GM23338 (cell line): ENCODE data around the gene PRMT3. TPM values are rescaled to one million over a fixed set of nuclear protein-coding genes. Genes with fewer than 3 reads are reported as not detected.
A peak's percentile ranks its signal among the peaks of the same experiment; 100 is the strongest.

ENCODE experiments used
- ATAC-seq: fragments of 200-7000 bp; cut with Tn5 transposase; 3 replicates; pipeline ENCODE4 v1.9.1; 2020
- DNase-seq: peaks from one replicate; pipeline ENCODE4 v3.0.0-alpha.2; 2015; ENCODE audit warnings: low spot score
- H2AFZ ChIP-seq: fragments of 200-600 bp; sonication (generic); 2 replicates; pipeline ENCODE4 v1.8.0; 2016; ENCODE audit warnings: antibody characterized with exemption, mild to moderate bottlenecking, moderate library complexity
- H3F3A ChIP-seq: fragments of 200-600 bp; sonication (generic); replicated peaks from 2 replicates; pipeline ENCODE4 v1.8.0; 2017; ENCODE audit warnings: antibody characterized with exemption, mixed run types, low read depth
- H3K27ac ChIP-seq: fragments of 200-600 bp; sonication (generic); 2 replicates; pipeline ENCODE4 v1.6.1; 2016; ENCODE audit warnings: low read depth
- H3K27me3 ChIP-seq: fragments of 200-600 bp; sonication (generic); 2 replicates; pipeline ENCODE4 v1.8.0; 2016; ENCODE audit warnings: mild to moderate bottlenecking, mixed run types, moderate library complexity; ENCODE audit not compliant: insufficient read depth
- H3K36me3 ChIP-seq: fragments of 200-600 bp; sonication (generic); 2 replicates; pipeline ENCODE4 v1.8.0; 2016; ENCODE audit warnings: mild to moderate bottlenecking; ENCODE audit not compliant: insufficient read depth
- H3K4me1 ChIP-seq: fragments of 200-600 bp; sonication (generic); 2 replicates; pipeline ENCODE4 v1.8.0; 2016; ENCODE audit warnings: mild to moderate bottlenecking, moderate library complexity; ENCODE audit not compliant: insufficient read depth
- H3K4me2 ChIP-seq: fragments of 200-600 bp; sonication (generic); 2 replicates; pipeline ENCODE4 v1.7.1; 2017; ENCODE audit warnings: mixed run types
- H3K4me3 ChIP-seq: fragments of 200-600 bp; sonication (generic); 2 replicates; pipeline ENCODE4 v1.6.1; 2016; ENCODE audit warnings: mixed run types
- H3K79me2 ChIP-seq: fragments of 200-600 bp; sonication (generic); replicated peaks from 2 replicates; pipeline ENCODE4 v1.8.0; 2017; ENCODE audit warnings: mild to moderate bottlenecking; ENCODE audit not compliant: insufficient read depth
- H3K9me2 ChIP-seq: fragments of 200-600 bp; sonication (generic); 2 replicates; pipeline ENCODE4 v1.8.0; 2017; ENCODE audit not compliant: insufficient read depth
- H4K20me1 ChIP-seq: fragments of 200-600 bp; sonication (generic); replicated peaks from 2 replicates; pipeline ENCODE4 v1.8.0; 2017; ENCODE audit warnings: mild to moderate bottlenecking; ENCODE audit not compliant: insufficient read depth
- H3K27ac Mint-ChIP-seq: 2 replicates; pipeline ENCODE4 v1.8.0; 2020; ENCODE audit warnings: inconsistent platforms, mild to moderate bottlenecking, moderate library complexity, mixed read lengths
- H3K27me3 Mint-ChIP-seq: 3 replicates; pipeline ENCODE4 v1.8.0; 2022; ENCODE audit warnings: low read depth, mild to moderate bottlenecking, moderate library complexity, mixed read lengths, inconsistent platforms; ENCODE audit not compliant: insufficient read depth, poor library complexity
- H3K36me3 Mint-ChIP-seq: 3 replicates; pipeline ENCODE4 v1.8.0; 2021; ENCODE audit warnings: low read depth, mild to moderate bottlenecking, inconsistent platforms, moderate library complexity, mixed read lengths
- H3K4me1 Mint-ChIP-seq: 3 replicates; pipeline ENCODE4 v1.8.0; 2020; ENCODE audit warnings: mild to moderate bottlenecking, inconsistent platforms, mixed read lengths
- H3K4me3 Mint-ChIP-seq: 3 replicates; pipeline ENCODE4 v1.8.0; 2021; ENCODE audit warnings: moderate library complexity, mild to moderate bottlenecking, inconsistent platforms, mixed read lengths
- H3K9me3 Mint-ChIP-seq: 3 replicates; pipeline ENCODE4 v1.8.0; 2020; ENCODE audit warnings: moderate library complexity, mild to moderate bottlenecking, inconsistent platforms, mixed read lengths
- EZH2 ChIP-seq: fragments of 200-600 bp; sonication (generic); IDR thresholded peaks from one replicate; pipeline ENCODE4 v1.8.0; 2017; ENCODE audit warnings: antibody characterized with exemption, mild to moderate bottlenecking, low read depth; ENCODE audit not compliant: unreplicated experiment
- NANOG ChIP-seq: IDR thresholded peaks from 2 replicates; pipeline ENCODE4 v1.6.1; 2016; ENCODE audit warnings: antibody characterized with exemption, borderline replicate concordance
- STAT1 ChIP-seq: IDR thresholded peaks from one replicate; pipeline ENCODE4 v1.6.1; 2016; ENCODE audit warnings: antibody characterized with exemption; ENCODE audit not compliant: unreplicated experiment
- ZNF114 ChIP-seq: fragments of 250-450 bp; sonication (Bioruptor Pico); IDR thresholded peaks from 2 replicates; pipeline ENCODE4 v1.5.0; 2020; ENCODE audit warnings: mild to moderate bottlenecking, moderate library complexity
- ZNF462 ChIP-seq: fragments of 250-450 bp; sonication (Bioruptor Pico); IDR thresholded peaks from 2 replicates; pipeline ENCODE4 v1.5.0; 2020; ENCODE audit warnings: mild to moderate bottlenecking, moderate library complexity
- polyA plus RNA-seq: library from polyadenylated mRNA; unstranded; fragments of >200 nt; fragmentation: Nextera tagmentation; extraction: Ambion mirVana; gene quantifications from 2 replicates; pipeline ENCODE4 v1.2.1, GENCODE V29; 2016
- total RNA-seq: library from RNA; depleted of rRNA; stranded (reverse); fragments of >200 nt; shearing (Covaris generic); gene quantifications from 2 replicates; pipeline ENCODE4 v1.2.3, GENCODE V29; 2014

Gene PRMT3
- total and polyA plus RNA-seq, 2 experiments from 2014 or later, result 19.0 to 35.0 TPM

GRCh38 chr11:20387261-20388095 lies at the start of gene PRMT3 (continued):
- TF ChIP-seq ZNF114 (CRISPR knock-in tag), result no peak

GRCh38 chr11:20342347-20343141 lies 45.0 kb upstream of the PRMT3 start:
- no peaks in the 10 kb centered on the region for H3F3A ChIP-seq
- no peaks in the 10 kb centered on the region for H4K20me1 ChIP-seq
- H3K79me2 ChIP-seq, result no peaks in the 10 kb centered on the region
- no peaks in the 10 kb centered on the region for H3K9me3 Mint-ChIP-seq
- no peak overlapping the region for H3K27ac Mint-ChIP-seq
- peak overlapping the region; percentile 42; the same call in 2 of the 3 replicates for H3K4me3 Mint-ChIP-seq
- peaks cover 16% of the 10 kb centered on the region for H3K4me1 Mint-ChIP-seq
- peaks cover 5% of the 10 kb centered on the region for H3K27me3 Mint-ChIP-seq
- peak; percentile 97 for ATAC-seq
- TF ChIP-seq ZNF462 (CRISPR knock-in tag) (0 out of 2 replicates have a peak, but pooled peaks have one; percentile 25), EZH2 (no peak), ZNF114 (CRISPR knock-in tag) (0 out of 2 replicates have a peak, but pooled peaks have one; percentile 44), NANOG (no peak), STAT1 (no peak)
- H2AFZ ChIP-seq, result peak overlapping the region; percentile 99
- peaks cover 23% of the 10 kb centered on the region; the same call in 1 of the 2 replicates for H3K27me3 ChIP-seq
- H3K27ac ChIP-seq, result no peak overlapping the region
- DNase-seq, result peak; percentile 87
- peak overlapping the region; percentile 84 for H3K4me2 ChIP-seq
- peaks cover 7% of the 10 kb centered on the region; the same call in 1 of the 2 replicates for H3K4me1 ChIP-seq
- peaks cover 9% of the 10 kb centered on the region for H3K9me2 ChIP-seq
- H3K36me3 Mint-ChIP-seq, result no peaks in the 10 kb centered on the region
- no peaks in the 10 kb centered on the region for H3K36me3 ChIP-seq
- peak overlapping the region; percentile 53 for H3K4me3 ChIP-seq
